Measurements from ENCODE around the gene SEMA4F.

DNA sequence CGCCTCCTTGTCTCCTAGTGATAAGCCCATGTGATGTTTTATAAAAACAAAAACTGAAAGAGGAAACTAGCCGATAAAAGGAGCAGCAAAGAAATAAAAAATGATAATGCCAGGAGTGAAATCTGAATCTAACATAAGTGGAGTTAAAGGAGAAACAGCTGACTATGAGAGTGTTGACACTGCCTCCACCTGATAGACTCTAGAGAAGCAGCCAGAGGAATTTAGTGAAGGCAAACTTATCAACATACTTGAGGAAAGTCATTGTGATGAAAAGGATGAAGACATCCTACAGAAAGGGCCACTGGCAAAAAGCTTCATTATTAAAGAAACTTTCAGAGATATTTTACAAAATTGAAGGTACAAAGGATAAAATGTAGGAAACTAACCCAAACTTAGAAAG is 7.8 kb upstream of the SEMA4F start:
- no peak for TF ChIP-seq GATA2 (IDR thresholded peaks at IDR 0.05; ENCODE audit: low read depth, low read length)
- TF ChIP-seq GATA3 (IDR thresholded peaks at IDR 0.05; ENCODE audit: low read depth, low read length) = no peak
